Measurements from ENCODE around the gene STEAP1B.

DNA sequence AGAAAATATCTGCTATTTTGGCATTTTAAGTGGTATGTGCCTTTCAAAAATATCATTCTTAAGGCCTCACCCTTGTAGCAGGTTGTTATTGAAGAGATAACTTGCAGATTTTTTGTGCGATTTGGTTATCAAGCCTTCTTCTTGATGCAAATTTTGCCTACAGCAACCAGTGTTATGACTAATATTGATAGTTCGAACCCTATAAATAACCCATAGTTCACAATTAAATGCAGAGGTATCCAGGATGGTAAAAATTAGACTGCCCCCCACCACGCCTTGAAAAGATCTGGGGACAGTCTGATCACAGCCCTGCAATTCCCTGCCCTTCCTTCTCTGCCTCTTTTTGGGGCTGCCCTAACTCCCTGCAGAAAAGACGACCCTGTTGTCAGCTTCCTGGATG is 114.7 kb downstream of the STEAP1B start:
- TF ChIP-seq CTCF (conservative IDR thresholded peaks at IDR 0.05 in 1 of 2, IDR thresholded peaks at IDR 0.05 in 1 of 2; ENCODE audit: extremely low read depth in 1 of 2, insufficient read depth in 1 of 2, low read depth in 1 of 2, low read length in 2 of 2): no peak
- no peak for TF ChIP-seq EZH2 (IDR thresholded peaks at IDR 0.05; ENCODE audit: borderline replicate concordance, low read length)
